ENCODE results near the gene CLEC2L. TPM values are rescaled to one million over a fixed set of nuclear protein-coding genes. Genes with fewer than 3 reads are reported as not detected.

The CLEC2L gene
- not detected in 2 replicates for total RNA-seq

GRCh38 chr7:139523199-139523941 is at the start of gene CLEC2L:
Gene CLEC2L (plus strand): TSS chr7:139523685. CDS start chr7:139523928, 243 bp downstream.
- no peaks in the 10 kb centered on the region for H3K36me3 Mint-ChIP-seq (ENCODE audit: low read depth)
- peaks cover 2% of the 10 kb centered on the region for H3K9me3 Mint-ChIP-seq
- no peak for TF ChIP-seq CTCF (IDR thresholded peaks at IDR 0.05)
- POLR2A ChIA-PET: no interaction called here
- DNase-seq: no peak
- CTCF ChIA-PET: no interaction called here
- peaks cover 42% of the 10 kb centered on the region for H3K27me3 Mint-ChIP-seq
- H3K27ac Mint-ChIP-seq: no peak within 1 kb of the TSS
- intact Hi-C loops (cut with micrococcal nuclease): no loop called here
- H3K4me3 Mint-ChIP-seq: no peak within 1 kb of the TSS
- ATAC-seq (ENCODE audit: low read depth): no peak
- H3K4me1 Mint-ChIP-seq: no peaks in the 10 kb centered on the region

- ChIA-PET POLR2A (no interaction called here), CTCF (no interaction called here)
- peaks cover 5% of the 10 kb centered on the region for H3K9me3 Mint-ChIP-seq
- DNase-seq (no peak), ATAC-seq (ENCODE audit: low read depth) (no peak)
- H3K4me1 Mint-ChIP-seq: no peaks in the 10 kb centered on the region
- no peak overlapping the region for H3K27ac Mint-ChIP-seq
- no peaks in the 10 kb centered on the region for H3K36me3 Mint-ChIP-seq (ENCODE audit: low read depth)
- H3K4me3 Mint-ChIP-seq: no peak overlapping the region
- TF ChIP-seq CTCF (IDR thresholded peaks at IDR 0.05): no peak
- H3K27me3 Mint-ChIP-seq: peaks cover 4% of the 10 kb centered on the region
- intact Hi-C loops (cut with micrococcal nuclease): no loop called here
These were observed 47.3 kb upstream of the CLEC2L start for GRCh38 chr7:139476139-139476538.

- no peak overlapping the region for H3K27ac Mint-ChIP-seq
- H3K4me3 Mint-ChIP-seq: no peak overlapping the region
- ChIA-PET CTCF (no interaction called here), POLR2A (no interaction called here)
- ATAC-seq (ENCODE audit: low read depth): no peak
- no peaks in the 10 kb centered on the region for H3K4me1 Mint-ChIP-seq
- peaks cover 5% of the 10 kb centered on the region for H3K9me3 Mint-ChIP-seq
- peaks cover 6% of the 10 kb centered on the region for H3K27me3 Mint-ChIP-seq
- DNase-seq: no peak
- no peaks in the 10 kb centered on the region for H3K36me3 Mint-ChIP-seq (ENCODE audit: low read depth)
- no peak for TF ChIP-seq CTCF (IDR thresholded peaks at IDR 0.05)
- intact Hi-C loops (cut with micrococcal nuclease): no loop called here
These were observed 46.6 kb upstream of the CLEC2L start for GRCh38 chr7:139476891-139477290.

GRCh38 chr7:139479620-139480019 is 43.9 kb upstream of the CLEC2L start:
- Mint-ChIP-seq H3K27ac (no peak overlapping the region), H3K4me1 (peaks cover 8% of the 10 kb centered on the region), H3K27me3 (peaks cover 16% of the 10 kb centered on the region), H3K9me3 (no peaks in the 10 kb centered on the region), H3K4me3 (no peak overlapping the region), H3K36me3 (ENCODE audit: low read depth) (no peaks in the 10 kb centered on the region)
- CTCF ChIA-PET: no interaction called here
- DNase-seq: no peak
- ATAC-seq (ENCODE audit: low read depth): no peak
- TF ChIP-seq CTCF (IDR thresholded peaks at IDR 0.05): no peak
- POLR2A ChIA-PET: no interaction called here
- intact Hi-C loops (cut with micrococcal nuclease): no loop called here

- DNase-seq (no peak), ATAC-seq (ENCODE audit: low read depth) (no peak)
- TF ChIP-seq CTCF (IDR thresholded peaks at IDR 0.05): no peak
- CTCF ChIA-PET: no interaction called here
- intact Hi-C loops (cut with micrococcal nuclease): no loop called here
- Mint-ChIP-seq H3K9me3 (no peaks in the 10 kb centered on the region), H3K27me3 (peaks cover 14% of the 10 kb centered on the region), H3K4me3 (no peak overlapping the region), H3K4me1 (peaks cover 8% of the 10 kb centered on the region), H3K36me3 (ENCODE audit: low read depth) (no peaks in the 10 kb centered on the region), H3K27ac (no peak overlapping the region)
- POLR2A ChIA-PET: no interaction called here
These were observed 42.1 kb upstream of the CLEC2L start for GRCh38 chr7:139481364-139481763.

Data from activated B cell treated with CpG ODN at 0.5 μM for 24 hours (primary cell).